Thymus (tissue), 11 donors: ENCODE data around the gene IQCM. TPM values are rescaled to one million over a fixed set of nuclear protein-coding genes. Genes with fewer than 3 reads are reported as not detected.

Experiments used
- DNase-seq, 9 donors: peaks; one replicate each; pipeline ENCODE4 v3.0.0-alpha.2; 2013; ENCODE audit warnings: low spot score in 9 of 9, low read depth in 6 of 9, missing footprints in 1 of 9
- H3K27ac ChIP-seq, 2 donors: one replicate each; pipeline ENCODE4 v1.5.1; 2013; ENCODE audit warnings: control low read depth in 1 of 2, low read depth in 1 of 2, low read length in 1 of 2, mild to moderate bottlenecking in 1 of 2, moderate library complexity in 1 of 2
- H3K27me3 ChIP-seq, 2 donors: one replicate each; pipeline ENCODE4 v1.5.1; 2013; ENCODE audit warnings: low read length in 1 of 2; ENCODE audit not compliant: control insufficient read depth in 2 of 2, insufficient read depth in 1 of 2
- H3K36me3 ChIP-seq, 2 donors: one replicate each; pipeline ENCODE4 v1.5.1; 2013; ENCODE audit warnings: low read length in 1 of 2, mild to moderate bottlenecking in 1 of 2, moderate library complexity in 1 of 2; ENCODE audit not compliant: control insufficient read depth in 2 of 2, insufficient read depth in 2 of 2
- H3K4me1 ChIP-seq, 2 donors: one replicate each; pipeline ENCODE4 v1.5.1; 2013; ENCODE audit warnings: low read length in 2 of 2; ENCODE audit not compliant: control insufficient read depth in 2 of 2, insufficient read depth in 2 of 2
- H3K4me3 ChIP-seq, 2 donors: one replicate each; pipeline ENCODE4 v1.5.1; 2013; ENCODE audit warnings: low read length in 2 of 2, control low read depth in 1 of 2, mild to moderate bottlenecking in 1 of 2
- H3K9me3 ChIP-seq, 2 donors: one replicate each; pipeline ENCODE4 v1.5.1; 2013; ENCODE audit warnings: low read length in 1 of 2, mild to moderate bottlenecking in 1 of 2; ENCODE audit not compliant: control insufficient read depth in 2 of 2, insufficient read depth in 1 of 2
- WGBS: extraction: QIAGEN DNeasy Blood & Tissue Kit; methylation state at CpG from one replicate; pipeline ENCODE4 v1.1.7; 2013; 5-methylcytosine and 5-hydroxymethylcytosine counted together
- polyA plus RNA-seq: library from polyadenylated mRNA; stranded (reverse); fragments of 200-250 nt; gene quantifications from one replicate; pipeline ENCODE4 v1.2.3, GENCODE V29; 2013
- total RNA-seq: library from RNA; stranded (reverse); fragments of 120-200 nt; gene quantifications from one replicate; pipeline ENCODE4 v1.2.4, GENCODE V29; 2013
- donor health status: healthy.

Gene IQCM
- total and polyA plus RNA-seq, 2 donors, result 0.02 TPM; not detected in 1

- H3K27ac ChIP-seq, result no peak overlapping the region
- no peaks in the 10 kb centered on the region for H3K27me3 ChIP-seq
- H3K36me3 ChIP-seq, result no peaks in the 10 kb centered on the region
- DNase-seq, result no peak
- H3K9me3 ChIP-seq, result no peaks in the 10 kb centered on the region
- 83% methylated on average over 3 of the region's 3 CpGs for WGBS
- no peaks in the 10 kb centered on the region for H3K4me1 ChIP-seq
- H3K4me3 ChIP-seq, result no peak overlapping the region
These were observed 61.1 kb downstream of the IQCM start for GRCh38 chr4:149754526-149754925.

GRCh38 chr4:149752729-149753128 is 62.9 kb downstream of the IQCM start:
- H3K4me1 ChIP-seq, result no peaks in the 10 kb centered on the region
- DNase-seq, result no peak
- no peak overlapping the region for H3K4me3 ChIP-seq
- H3K27ac ChIP-seq, result no peak overlapping the region
- no peaks in the 10 kb centered on the region for H3K27me3 ChIP-seq
- H3K36me3 ChIP-seq, result no peaks in the 10 kb centered on the region
- 58% methylated on average over 2 of the region's 2 CpGs for WGBS
- no peaks in the 10 kb centered on the region for H3K9me3 ChIP-seq

- Histone ChIP-seq H3K4me3 (no peak overlapping the region), H3K27ac (no peak overlapping the region), H3K36me3 (no peaks in the 10 kb centered on the region), H3K27me3 (no peaks in the 10 kb centered on the region), H3K4me1 (no peaks in the 10 kb centered on the region), H3K9me3 (no peaks in the 10 kb centered on the region)
- WGBS, result 84% methylated on average over 4 of the region's 4 CpGs
- DNase-seq, result no peak
These were observed 64.5 kb downstream of the IQCM start for GRCh38 chr4:149751174-149751573.

- 96% methylated on average over 1 of the region's 1 CpG for WGBS
- no peaks in the 10 kb centered on the region for H3K4me1 ChIP-seq
- no peaks in the 10 kb centered on the region for H3K9me3 ChIP-seq
- DNase-seq, result no peak
- no peaks in the 10 kb centered on the region for H3K27me3 ChIP-seq
- no peak overlapping the region for H3K27ac ChIP-seq
- no peak overlapping the region for H3K4me3 ChIP-seq
- no peaks in the 10 kb centered on the region for H3K36me3 ChIP-seq
These were observed 65.9 kb downstream of the IQCM start for GRCh38 chr4:149749784-149750183.

GRCh38 chr4:149747646-149748045 is 68.0 kb downstream of the IQCM start:
- H3K4me1 ChIP-seq, result no peaks in the 10 kb centered on the region
- no peaks in the 10 kb centered on the region for H3K9me3 ChIP-seq
- H3K27ac ChIP-seq, result no peak overlapping the region
- no peak overlapping the region for H3K4me3 ChIP-seq
- no peaks in the 10 kb centered on the region for H3K36me3 ChIP-seq
- DNase-seq, result no peak
- WGBS, result 86% methylated on average over 2 of the region's 2 CpGs
- no peaks in the 10 kb centered on the region for H3K27me3 ChIP-seq

GRCh38 chr4:149746276-149746675 is 69.4 kb downstream of the IQCM start:
- no peak overlapping the region for H3K27ac ChIP-seq
- H3K4me3 ChIP-seq, result no peak overlapping the region
- no peak for DNase-seq
- 84% methylated on average over 1 of the region's 1 CpG for WGBS
- no peaks in the 10 kb centered on the region for H3K36me3 ChIP-seq
- no peaks in the 10 kb centered on the region for H3K4me1 ChIP-seq
- no peaks in the 10 kb centered on the region for H3K9me3 ChIP-seq
- no peaks in the 10 kb centered on the region for H3K27me3 ChIP-seq

GRCh38 chr4:149741186-149741831 is 74.3 kb downstream of the IQCM start:
- no peaks in the 10 kb centered on the region for H3K36me3 ChIP-seq
- no peak for DNase-seq
- no peaks in the 10 kb centered on the region for H3K27me3 ChIP-seq
- no peaks in the 10 kb centered on the region for H3K9me3 ChIP-seq
- H3K4me1 ChIP-seq, result no peaks in the 10 kb centered on the region
- 89% methylated on average over 1 of the region's 1 CpG for WGBS
- no peak overlapping the region for H3K27ac ChIP-seq
- H3K4me3 ChIP-seq, result no peak overlapping the region

GRCh38 chr4:149738156-149738555 is 77.5 kb downstream of the IQCM start:
- 75% methylated on average over 7 of the region's 7 CpGs for whole genome bisulfite sequencing
- Histone ChIP-seq H3K36me3 (no peaks in the 10 kb centered on the region), H3K4me3 (no peak overlapping the region), H3K27me3 (no peaks in the 10 kb centered on the region), H3K27ac (no peak overlapping the region), H3K4me1 (no peaks in the 10 kb centered on the region), H3K9me3 (no peaks in the 10 kb centered on the region)
- DNase-seq, result no peak

GRCh38 chr4:149735796-149736195 is 79.8 kb downstream of the IQCM start:
- Histone ChIP-seq H3K27ac (no peak overlapping the region), H3K9me3 (no peaks in the 10 kb centered on the region), H3K4me1 (no peaks in the 10 kb centered on the region), H3K36me3 (no peaks in the 10 kb centered on the region), H3K27me3 (no peaks in the 10 kb centered on the region), H3K4me3 (no peak overlapping the region)
- WGBS, result 85% methylated on average over 3 of the region's 3 CpGs
- no peak for DNase-seq
